Fibroblast of the aortic adventitia (primary cell): Measurements from ENCODE around the gene CREB3L2. TPM values are rescaled to one million over a fixed set of nuclear protein-coding genes. Genes with fewer than 3 reads are reported as not detected.

Source experiments
- DNase-seq: peaks from one replicate; pipeline ENCODE4 v3.0.0-alpha.2; 2010; ENCODE audit warnings: low read depth
- H3K4me3 ChIP-seq: 2 replicates; pipeline ENCODE4 v1.5.1; 2011; ENCODE audit warnings: low read depth, mild to moderate bottlenecking, control low read depth, low read length, moderate library complexity
- total RNA-seq: library from RNA; depleted of rRNA; stranded (reverse); fragments of >200 nt; gene quantifications from 2 replicates; pipeline ENCODE4 v1.2.3, GENCODE V29; 2012; ENCODE audit warnings: low replicate concordance
- TF ChIP-seq, protein P1 (sequence below): IDR thresholded peaks from 2 replicates; pipeline ENCODE4 v1.5.1; 2011; ENCODE audit warnings: mild to moderate bottlenecking, low read length, control low read depth, inconsistent platforms; ENCODE audit not compliant: insufficient read depth

Gene CREB3L2
- total RNA-seq, 1 donor = 36.8 TPM

DNA sequence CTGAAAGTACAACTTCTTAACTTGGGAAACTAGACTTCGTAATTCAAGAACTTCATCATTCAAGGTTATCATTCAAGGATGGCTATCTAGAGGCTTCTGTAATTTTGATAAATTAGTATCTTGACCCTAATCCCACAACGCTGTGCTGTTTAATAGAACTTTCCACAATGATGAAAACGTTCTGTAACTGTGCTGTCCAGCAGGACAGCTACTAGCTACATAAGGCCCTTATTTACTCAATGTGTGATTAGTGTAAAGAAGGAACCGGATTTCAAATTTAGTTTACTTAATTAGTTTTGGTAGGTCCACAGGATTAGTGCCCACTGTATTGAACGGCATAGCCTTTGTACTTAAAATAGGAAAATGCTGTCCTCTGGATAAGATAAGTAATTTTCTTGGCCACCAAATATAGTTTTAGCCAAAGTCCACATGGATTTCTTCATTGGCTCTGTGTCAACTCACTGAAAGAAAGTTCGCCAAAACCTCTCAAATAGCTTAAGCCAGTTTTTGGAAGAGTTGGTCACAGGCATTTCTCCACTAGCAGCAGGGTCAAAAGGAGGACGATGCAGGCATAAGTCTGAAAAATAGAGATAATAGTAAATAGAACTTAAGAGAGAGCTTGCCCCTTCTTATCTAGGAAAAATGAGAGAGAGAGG lies 172.4 kb downstream of the CREB3L2 start:
- TF ChIP-seq, protein P1, sequence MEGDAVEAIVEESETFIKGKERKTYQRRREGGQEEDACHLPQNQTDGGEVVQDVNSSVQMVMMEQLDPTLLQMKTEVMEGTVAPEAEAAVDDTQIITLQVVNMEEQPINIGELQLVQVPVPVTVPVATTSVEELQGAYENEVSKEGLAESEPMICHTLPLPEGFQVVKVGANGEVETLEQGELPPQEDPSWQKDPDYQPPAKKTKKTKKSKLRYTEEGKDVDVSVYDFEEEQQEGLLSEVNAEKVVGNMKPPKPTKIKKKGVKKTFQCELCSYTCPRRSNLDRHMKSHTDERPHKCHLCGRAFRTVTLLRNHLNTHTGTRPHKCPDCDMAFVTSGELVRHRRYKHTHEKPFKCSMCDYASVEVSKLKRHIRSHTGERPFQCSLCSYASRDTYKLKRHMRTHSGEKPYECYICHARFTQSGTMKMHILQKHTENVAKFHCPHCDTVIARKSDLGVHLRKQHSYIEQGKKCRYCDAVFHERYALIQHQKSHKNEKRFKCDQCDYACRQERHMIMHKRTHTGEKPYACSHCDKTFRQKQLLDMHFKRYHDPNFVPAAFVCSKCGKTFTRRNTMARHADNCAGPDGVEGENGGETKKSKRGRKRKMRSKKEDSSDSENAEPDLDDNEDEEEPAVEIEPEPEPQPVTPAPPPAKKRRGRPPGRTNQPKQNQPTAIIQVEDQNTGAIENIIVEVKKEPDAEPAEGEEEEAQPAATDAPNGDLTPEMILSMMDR = no peak
- H3K4me3 ChIP-seq = no peak overlapping the region
- peak; percentile 89 for DNase-seq

DNA sequence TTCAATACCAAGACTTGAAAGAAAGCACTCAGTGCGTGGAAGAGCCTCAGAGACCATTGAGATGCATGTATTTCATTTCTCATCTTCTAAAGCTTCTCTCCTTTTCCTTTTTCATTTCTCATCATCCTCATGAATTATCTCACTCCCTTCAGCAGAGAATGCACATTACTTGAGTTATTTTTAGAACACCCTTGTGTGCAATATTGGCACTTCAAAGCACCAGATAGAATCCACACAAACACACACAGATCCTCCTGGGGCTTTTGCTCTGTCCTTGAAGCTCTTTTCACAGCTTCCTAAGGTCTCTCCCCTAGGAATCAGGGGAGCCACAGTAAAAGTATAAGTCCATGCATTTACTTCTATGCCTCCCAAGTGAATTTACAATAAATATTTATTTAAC lies 173.4 kb downstream of the CREB3L2 start:
- DNase-seq = no peak
- TF ChIP-seq, protein P1 = no peak
- no peak overlapping the region for H3K4me3 ChIP-seq

DNA sequence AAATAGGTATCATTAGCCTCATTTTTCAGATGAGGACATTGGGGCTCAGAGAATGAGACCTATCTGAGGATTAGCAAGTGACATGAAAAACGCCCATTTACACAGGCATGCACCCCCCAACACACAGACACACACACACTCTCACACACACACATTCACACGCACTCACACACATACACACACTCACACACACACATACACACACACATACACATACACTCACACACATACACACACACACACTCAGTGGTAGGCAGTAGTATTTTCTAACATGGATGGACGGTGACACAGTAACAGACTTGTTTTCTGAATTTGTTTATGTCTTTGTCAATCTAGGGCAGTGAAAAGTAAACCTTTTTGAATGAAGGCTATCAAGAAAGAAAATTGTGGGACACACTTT lies 176.4 kb downstream of the CREB3L2 start:
- TF ChIP-seq, protein P1 = no peak
- H3K4me3 ChIP-seq = no peak overlapping the region
- DNase-seq = no peak

Other genes starting within 250 kb of the CREB3L2 start
- 2.0 and 4.7 TPM in 2 replicates for gene DGKI, start 155.1 kb downstream of the CREB3L2 start, total RNA-seq
- gene AKR1D1, start 74.4 kb upstream of the CREB3L2 start, total RNA-seq = not detected in 2 replicates